DMS53 treated with DMSO at 0.1 percent for 48 hours (cell line): ENCODE data around the gene MYG1.

Experiments
- DNase-seq: peaks from one replicate; lab custom pipeline; 2025; ENCODE audit not compliant: unreplicated experiment; lab: John Stamatoyannopoulos, UW

Gene MYG1

DNA sequence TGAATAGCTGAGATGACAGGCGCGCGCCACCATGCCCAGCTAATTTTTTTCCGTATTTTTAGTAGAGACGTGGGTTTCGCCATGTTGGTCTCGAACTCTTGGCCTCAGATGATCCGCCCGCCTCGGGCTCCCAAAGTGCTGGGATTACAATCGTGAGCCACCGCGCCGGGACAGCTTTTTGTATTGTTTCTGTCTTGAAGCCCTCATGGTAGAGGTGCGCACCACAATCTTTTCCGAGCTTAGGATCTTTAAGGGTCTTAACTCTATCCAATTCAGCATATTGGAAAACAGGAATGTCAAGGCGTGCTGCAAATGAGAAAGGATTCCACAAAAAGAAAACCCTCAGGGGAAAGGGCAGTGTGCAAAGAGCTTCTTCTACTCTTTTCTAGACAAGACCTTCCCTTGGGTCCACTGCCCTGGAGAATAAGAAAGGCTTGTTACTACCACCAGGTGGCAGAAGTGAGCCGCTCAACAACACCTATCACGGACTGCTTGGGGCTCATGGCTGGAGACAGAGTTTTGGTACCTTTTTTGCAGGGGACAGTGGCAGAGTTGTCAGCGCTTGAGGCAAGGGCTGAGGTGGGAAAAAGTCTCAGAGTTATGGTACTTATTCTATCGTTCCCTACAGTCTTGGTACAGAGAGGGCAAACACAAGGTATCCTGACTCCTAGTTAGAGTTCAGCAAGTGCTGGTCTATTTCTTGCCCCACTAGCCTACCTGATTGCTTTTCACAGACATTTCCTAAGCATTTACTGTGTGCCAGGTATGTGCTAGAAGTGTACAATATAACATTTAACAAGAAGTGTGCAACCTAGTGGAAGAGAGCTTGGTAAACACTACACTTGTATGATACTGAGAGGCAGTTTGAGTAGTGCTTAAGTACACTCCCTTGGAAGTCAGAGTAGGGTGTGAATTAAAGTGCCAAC, 53.1 kb downstream of the MYG1 start:
- DNase-seq, result peak; percentile 83

GRCh38 chr12:53353257-53353655, 53.8 kb downstream of the MYG1 start:
- no peak for DNase-seq

GRCh38 chr12:53355121-53355520, 55.6 kb downstream of the MYG1 start:
- no peak for DNase-seq
